T47D (cell line): ENCODE measurements around the gene SH2B3.
"Not testable (repeated sequence)": the region's sequence is repeated elsewhere in the genome, so short reads cannot be mapped to it uniquely, and the experiment has no call there.

Experiments used
- DNase-seq, 2 experiments: peaks; one replicate each; pipeline versions ENCODE4 v3.0.0 to v3.0.0-alpha.2; 2011 to 2012; ENCODE audit warnings: low read depth in 1 of 2, low spot score in 1 of 2
- JUND ChIP-seq: IDR thresholded peaks from 2 replicates; pipeline ENCODE4 v1.6.1; 2012; ENCODE audit warnings: low read depth
- in situ Hi-C: cut with HindIII; loops from 2 replicates; pipeline ENCODE4 v1.10.0; 2016; ENCODE audit warnings: low sequenced_read_pairs, low pct_unique_long_range_greater_than_20kb

Gene SH2B3

DNA sequence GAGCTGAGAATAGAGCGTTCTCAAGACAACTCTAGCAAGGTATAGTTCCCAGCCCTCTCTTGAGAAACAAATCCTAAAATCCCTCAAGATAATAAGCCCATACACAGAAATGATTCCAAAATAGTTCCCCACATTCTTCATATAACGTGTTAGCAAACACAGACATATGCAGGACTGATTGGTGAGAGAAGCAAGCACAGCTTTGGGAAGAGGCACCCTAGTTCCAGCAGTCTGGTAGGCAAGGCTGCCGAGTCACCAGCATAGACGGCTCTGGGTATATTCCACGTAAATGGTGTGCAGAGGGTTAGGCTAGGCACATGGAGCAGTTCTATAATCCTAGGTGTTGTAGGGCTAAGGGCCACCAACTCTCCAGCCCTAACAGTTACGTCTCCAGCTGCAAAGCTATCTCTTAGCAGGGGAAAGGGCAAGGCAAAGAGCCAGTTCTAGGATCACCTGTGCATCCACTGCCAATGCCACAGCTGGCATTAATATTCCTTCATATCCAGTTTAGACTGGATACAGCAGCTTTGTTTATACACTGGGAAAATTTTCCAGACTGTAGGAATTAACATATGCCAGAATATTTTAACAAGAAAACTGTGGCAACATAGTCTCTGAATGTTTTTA, 52.9 kb downstream of the SH2B3 start:
- no peak for TF ChIP-seq JUND
- no peak for DNase-seq
- in situ Hi-C loops = no loop called here

- in situ Hi-C loops, DNase-seq: not testable (repeated sequence)
Observed at GRCh38 chr12:111460111-111460510, 54.4 kb downstream of the SH2B3 start.

DNA sequence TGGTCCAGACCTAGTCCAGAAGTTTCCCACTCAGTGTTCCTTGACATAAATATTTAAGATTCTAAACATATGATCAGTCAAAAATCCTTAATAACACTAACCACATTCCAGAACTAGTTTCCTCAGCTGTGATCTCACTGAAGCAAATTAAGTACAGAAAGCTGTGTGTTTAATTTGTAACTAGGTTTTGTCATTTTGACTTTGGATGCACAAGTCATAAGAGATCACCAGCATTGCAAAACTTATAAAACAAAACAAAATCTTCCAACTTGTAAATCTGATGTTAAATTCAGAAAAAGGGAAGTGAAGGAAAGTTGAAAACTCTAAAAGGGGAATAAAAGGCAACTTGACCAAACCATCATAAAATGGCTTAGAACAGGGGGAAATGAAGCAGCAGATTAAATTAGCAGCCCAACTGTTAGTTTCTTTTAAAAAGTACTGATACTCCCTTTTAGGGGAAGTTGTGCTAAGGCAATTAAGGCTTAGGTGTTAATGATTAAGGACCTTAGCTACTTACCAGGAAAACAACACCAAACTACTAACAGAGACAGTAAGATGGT, 56.6 kb downstream of the SH2B3 start:
- in situ Hi-C loops = no loop called here
- TF ChIP-seq JUND = no peak
- no peak for DNase-seq

DNA sequence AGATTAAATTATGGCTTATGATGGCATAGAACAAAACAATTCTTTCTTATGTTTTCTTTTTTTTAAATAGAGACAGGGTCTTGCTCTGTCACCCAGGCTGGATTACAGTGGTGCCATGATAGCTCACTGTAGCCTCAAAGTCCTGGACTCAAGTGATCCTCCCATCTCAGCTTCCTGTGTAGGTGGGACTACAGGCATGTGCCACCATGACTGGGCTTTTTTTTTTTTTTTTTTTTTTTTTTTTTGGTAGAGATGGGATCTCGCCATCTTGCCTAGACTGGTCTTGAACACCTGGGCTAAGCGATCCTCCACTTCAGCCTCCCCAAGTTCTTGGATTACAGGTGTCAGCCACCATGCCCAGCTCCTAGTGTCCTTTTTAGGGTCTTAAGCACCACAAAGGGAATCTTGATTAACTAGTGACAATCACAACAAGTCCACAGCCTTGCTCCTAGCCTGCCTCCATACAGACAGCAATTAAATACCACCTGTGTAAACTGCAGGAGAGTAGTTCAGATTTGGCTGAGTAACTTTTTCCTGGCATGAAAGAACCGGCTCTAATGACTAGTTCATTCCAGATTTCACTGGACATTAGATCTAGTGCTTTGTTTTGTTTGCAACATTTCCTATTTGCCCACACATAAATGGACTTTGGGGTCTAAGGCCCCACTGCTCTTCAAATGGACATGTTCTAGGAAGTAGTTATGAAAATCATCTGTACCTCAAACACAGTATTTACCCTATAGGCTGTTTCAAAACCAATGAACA, 61.6 kb downstream of the SH2B3 start:
- TF ChIP-seq JUND = no peak
- in situ Hi-C loops = no loop called here
- no peak for DNase-seq

DNA sequence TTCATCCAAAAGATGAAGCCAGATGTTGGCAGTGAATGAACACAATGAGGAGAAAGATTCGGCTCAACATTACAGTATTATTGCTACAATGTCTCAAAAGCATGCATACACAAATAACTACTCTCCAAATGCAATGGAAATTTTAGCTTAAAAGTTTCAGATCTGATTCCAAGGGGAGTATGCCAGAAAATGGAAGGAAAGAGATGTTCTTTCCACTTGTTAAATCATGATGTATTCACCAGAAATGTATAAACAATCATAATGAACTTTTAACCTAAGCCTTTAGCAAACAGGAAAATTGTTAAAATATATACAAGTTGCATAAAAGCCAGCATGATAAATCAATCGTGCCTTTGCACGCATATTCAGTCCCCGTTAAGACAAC, 62.1 kb downstream of the SH2B3 start:
- no peak for DNase-seq
- in situ Hi-C loops = no loop called here
- no peak for TF ChIP-seq JUND

DNA sequence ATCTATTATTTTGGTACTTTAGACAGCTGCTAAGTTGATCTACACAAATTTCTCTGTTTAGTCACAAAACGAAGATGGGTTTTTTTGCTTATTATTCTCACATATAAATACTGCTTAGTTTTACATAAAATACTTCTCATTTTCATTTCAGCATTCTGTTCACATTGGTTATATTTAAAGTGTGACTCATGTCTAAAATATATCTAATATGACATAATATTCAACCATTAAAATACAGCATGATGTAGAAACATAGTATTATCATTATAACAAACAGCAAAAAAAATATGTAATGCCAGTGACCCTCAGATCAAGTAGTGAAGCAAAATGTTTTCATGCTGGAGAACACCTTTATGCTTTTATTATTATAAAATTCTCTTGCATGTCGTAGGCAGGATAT, 63.7 kb downstream of the SH2B3 start:
- in situ Hi-C loops = no loop called here

GRCh38 chr12:111471236-111471635, 65.5 kb downstream of the SH2B3 start:
- in situ Hi-C loops = no loop called here
- DNase-seq = no peak
- TF ChIP-seq JUND = no peak

More for the DNA sequence above, 63.7 kb downstream of the SH2B3 start:
- no peak for TF ChIP-seq JUND
- DNase-seq = no peak

DNA sequence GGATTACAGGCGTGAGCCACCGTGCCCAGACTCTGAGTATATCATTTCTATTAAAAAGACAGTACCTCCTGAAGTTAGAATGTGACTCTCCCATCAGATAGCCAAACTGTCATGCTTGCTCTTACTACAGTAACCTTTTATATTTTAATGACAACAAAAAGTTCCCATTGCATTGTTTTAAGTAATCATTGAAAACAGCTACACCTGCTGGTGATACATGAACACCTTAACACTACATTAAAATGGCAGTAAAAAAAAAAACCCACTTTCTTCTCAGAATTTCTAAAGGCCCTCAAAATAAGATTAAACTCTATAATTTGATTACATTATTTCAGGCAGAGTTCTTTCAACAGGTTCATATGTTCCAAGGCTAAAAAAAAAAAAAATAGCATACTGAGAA, 76.7 kb downstream of the SH2B3 start:
- in situ Hi-C loops = no loop called here
- TF ChIP-seq JUND = no peak
- peak in 1 of 2 experiments; percentile 15 for DNase-seq

GRCh38 chr12:111488271-111488670, 82.5 kb downstream of the SH2B3 start:
- in situ Hi-C loops = no loop called here
- no peak for TF ChIP-seq JUND
- no peak for DNase-seq

- in situ Hi-C loops = no loop called here
- TF ChIP-seq JUND = no peak
Observed at GRCh38 chr12:111488798-111489197, 83.1 kb downstream of the SH2B3 start.

GRCh38 chr12:111492979-111493378, 87.3 kb downstream of the SH2B3 start:
- in situ Hi-C loops, DNase-seq: not testable (repeated sequence)

More at GRCh38 chr12:111488798-111489197, 83.1 kb downstream of the SH2B3 start:
- DNase-seq = no peak

- TF ChIP-seq JUND = no peak
- in situ Hi-C loops = no loop called here
- no peak for DNase-seq
Observed at GRCh38 chr12:111494676-111495075, 89.0 kb downstream of the SH2B3 start.
